Natural killer cell (primary cell): ENCODE data around the gene RRP15. TPM values are rescaled to one million over a fixed set of nuclear protein-coding genes. Genes with fewer than 3 reads are reported as not detected.

ENCODE experiments used
- ATAC-seq, 3 donors: fragments of 150-1000 bp in 2 of 3; fragments of 200-7000 bp in 1 of 3; cut with Tn5 transposase; 1 replicate in 1 of 3; 2 replicates in 2 of 3; pipeline ENCODE4 v1.10.0; 2021; ENCODE audit warnings: mild to moderate bottlenecking in 2 of 3, moderate library complexity in 2 of 3
- DNase-seq, 2 donors: peaks; one replicate each; pipeline versions ENCODE4 v3.0.0 to v3.0.0-alpha.2; 2013 to 2021; ENCODE audit warnings: mixed read lengths in 1 of 2
- H3K27ac ChIP-seq: one replicate; pipeline ENCODE4 v1.5.1; 2013; ENCODE audit warnings: mild to moderate bottlenecking, low read length
- H3K27me3 ChIP-seq: one replicate; pipeline ENCODE4 v1.6.1; 2013; ENCODE audit warnings: low read length; ENCODE audit not compliant: control insufficient read depth, insufficient read depth
- H3K36me3 ChIP-seq: one replicate; pipeline ENCODE4 v1.6.1; 2013; ENCODE audit warnings: low read length; ENCODE audit not compliant: control insufficient read depth, insufficient read depth
- H3K4me1 ChIP-seq: one replicate; pipeline ENCODE4 v1.6.1; 2013; ENCODE audit warnings: low read length; ENCODE audit not compliant: control insufficient read depth, insufficient read depth
- H3K4me3 ChIP-seq: one replicate; pipeline ENCODE4 v1.5.1; 2013; ENCODE audit warnings: low read length
- H3K9me3 ChIP-seq: one replicate; pipeline ENCODE4 v1.6.1; 2013; ENCODE audit warnings: low read length; ENCODE audit not compliant: control insufficient read depth, insufficient read depth
- H3K27ac Mint-ChIP-seq, 2 donors: one replicate each; pipeline ENCODE4 v1.8.0; 2022; ENCODE audit warnings: mild to moderate bottlenecking in 2 of 2, mixed read lengths in 2 of 2, moderate library complexity in 1 of 2
- H3K27me3 Mint-ChIP-seq, 2 donors: one replicate each; pipeline ENCODE4 v1.8.0; 2022; ENCODE audit warnings: low read depth in 2 of 2, mixed read lengths in 2 of 2
- H3K36me3 Mint-ChIP-seq: one replicate; pipeline ENCODE4 v1.8.0; 2022; ENCODE audit warnings: mixed read lengths
- H3K4me1 Mint-ChIP-seq, 2 donors: one replicate each; pipeline ENCODE4 v1.8.0; 2022; ENCODE audit warnings: mixed read lengths in 2 of 2
- H3K4me3 Mint-ChIP-seq: one replicate; pipeline ENCODE4 v1.8.0; 2022; ENCODE audit warnings: mild to moderate bottlenecking, moderate library complexity, mixed read lengths
- H3K9me3 Mint-ChIP-seq, 2 donors: one replicate each; pipeline ENCODE4 v1.8.0; 2022; ENCODE audit warnings: mixed read lengths in 2 of 2
- WGBS: methylation state at CpG from one replicate; pipeline ENCODE4 v1.1.7; 2013; ENCODE audit warnings: missing lambda C conversion rate; ENCODE audit not compliant: insufficient coverage; 5-methylcytosine and 5-hydroxymethylcytosine counted together
- intact Hi-C: fragments of 100-400 bp; cut with micrococcal nuclease; formaldehyde crosslinking; loops from one replicate; pipeline ENCODE4 v1.14.2; 2022
- total RNA-seq, 4 donors: library from RNA; stranded (reverse); fragments of 120-200 nt in 1 of 4; gene quantifications; one replicate each; pipeline versions ENCODE4 v1.2.3 to v1.2.4, GENCODE V29; 2013 to 2022
- TF ChIP-seq, protein P1 (sequence below): fragments of 200-600 bp; IDR thresholded peaks from one replicate; pipeline ENCODE4 v1.8.0; 2022; ENCODE audit warnings: antibody characterized with exemption

RRP15 gene
- total RNA-seq, 3 donors from 2014 or later (not counting 1 experiment from before 2014, with no cell fraction given), result 9.2 to 15.3 (median 13.3) TPM

GRCh38 chr1:218259800-218260199 lies 25.3 kb upstream of the RRP15 start:
- H3K36me3 Mint-ChIP-seq, result no peaks in the 10 kb centered on the region
- 69% methylated on average over 2 of the region's 6 CpGs for WGBS
- no peak for ATAC-seq

GRCh38 chr1:218262259-218262658 lies 22.8 kb upstream of the RRP15 start:
- Histone ChIP-seq H3K4me3 (no peak overlapping the region), H3K27ac (no peak overlapping the region), H3K4me1 (no peaks in the 10 kb centered on the region), H3K27me3 (no peaks in the 10 kb centered on the region), H3K9me3 (no peaks in the 10 kb centered on the region), H3K36me3 (no peaks in the 10 kb centered on the region)
- 77% methylated on average over 1 of the region's 2 CpGs for WGBS
- H3K4me1 Mint-ChIP-seq, result no peaks in the 10 kb centered on the region
- H3K9me3 Mint-ChIP-seq, result peaks cover 2 to 3% of the 10 kb centered on the region in 2 donors
- H3K27ac Mint-ChIP-seq, result no peak overlapping the region
- no peak for ATAC-seq
- DNase-seq, result no peak
- intact Hi-C loops, result no loop called here
- H3K4me3 Mint-ChIP-seq, result no peak overlapping the region
- no peaks in the 10 kb centered on the region for H3K36me3 Mint-ChIP-seq
- H3K27me3 Mint-ChIP-seq, result peaks cover 7 to 23% of the 10 kb centered on the region in 2 donors
- TF ChIP-seq, protein P1, sequence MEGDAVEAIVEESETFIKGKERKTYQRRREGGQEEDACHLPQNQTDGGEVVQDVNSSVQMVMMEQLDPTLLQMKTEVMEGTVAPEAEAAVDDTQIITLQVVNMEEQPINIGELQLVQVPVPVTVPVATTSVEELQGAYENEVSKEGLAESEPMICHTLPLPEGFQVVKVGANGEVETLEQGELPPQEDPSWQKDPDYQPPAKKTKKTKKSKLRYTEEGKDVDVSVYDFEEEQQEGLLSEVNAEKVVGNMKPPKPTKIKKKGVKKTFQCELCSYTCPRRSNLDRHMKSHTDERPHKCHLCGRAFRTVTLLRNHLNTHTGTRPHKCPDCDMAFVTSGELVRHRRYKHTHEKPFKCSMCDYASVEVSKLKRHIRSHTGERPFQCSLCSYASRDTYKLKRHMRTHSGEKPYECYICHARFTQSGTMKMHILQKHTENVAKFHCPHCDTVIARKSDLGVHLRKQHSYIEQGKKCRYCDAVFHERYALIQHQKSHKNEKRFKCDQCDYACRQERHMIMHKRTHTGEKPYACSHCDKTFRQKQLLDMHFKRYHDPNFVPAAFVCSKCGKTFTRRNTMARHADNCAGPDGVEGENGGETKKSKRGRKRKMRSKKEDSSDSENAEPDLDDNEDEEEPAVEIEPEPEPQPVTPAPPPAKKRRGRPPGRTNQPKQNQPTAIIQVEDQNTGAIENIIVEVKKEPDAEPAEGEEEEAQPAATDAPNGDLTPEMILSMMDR, result no peak

More at GRCh38 chr1:218259800-218260199, 25.3 kb upstream of the RRP15 start:
- Histone ChIP-seq H3K4me1 (no peaks in the 10 kb centered on the region), H3K27ac (no peak overlapping the region), H3K9me3 (no peaks in the 10 kb centered on the region), H3K27me3 (no peaks in the 10 kb centered on the region), H3K36me3 (no peaks in the 10 kb centered on the region), H3K4me3 (no peak overlapping the region)
- Mint-ChIP-seq H3K4me1 (no peaks in the 10 kb centered on the region), H3K9me3 (peaks cover 2 to 3% of the 10 kb centered on the region in 2 donors), H3K4me3 (no peak overlapping the region), H3K27me3 (peaks cover 7 to 15% of the 10 kb centered on the region in 2 donors), H3K27ac (no peak overlapping the region)
- TF ChIP-seq, protein P1, result no peak
- intact Hi-C loops, result no loop called here
- peak in 1 of 2 donors; percentile 6 for DNase-seq

- no peaks in the 10 kb centered on the region for H3K36me3 Mint-ChIP-seq
- DNase-seq, result no peak
Observed at GRCh38 chr1:218266356-218266755, 18.7 kb upstream of the RRP15 start.

More at GRCh38 chr1:218266356-218266755, 18.7 kb upstream of the RRP15 start:
- WGBS, result 79% methylated on average over 2 of the region's 2 CpGs
- no peak overlapping the region for H3K4me3 ChIP-seq
- Mint-ChIP-seq H3K27me3 (peaks cover 3 to 28% of the 10 kb centered on the region in 2 donors), H3K9me3 (no peaks in the 10 kb centered on the region), H3K4me3 (no peak overlapping the region), H3K27ac (no peak overlapping the region), H3K4me1 (no peaks in the 10 kb centered on the region)
- H3K4me1 ChIP-seq, result no peaks in the 10 kb centered on the region
- no peaks in the 10 kb centered on the region for H3K27me3 ChIP-seq
- no peaks in the 10 kb centered on the region for H3K9me3 ChIP-seq
- H3K27ac ChIP-seq, result no peak overlapping the region
- no peaks in the 10 kb centered on the region for H3K36me3 ChIP-seq
- intact Hi-C loops, result no loop called here
- no peak for ATAC-seq
- TF ChIP-seq, protein P1, result no peak
